Rectal smooth muscle tissue (tissue), 1 donor: Measurements from ENCODE around the gene MMEL1.

ENCODE experiments used
- H3K27ac ChIP-seq: one replicate; pipeline ENCODE4 v1.7.0; 2013; ENCODE audit warnings: low read depth, low read length, inconsistent platforms
- H3K27me3 ChIP-seq: one replicate; pipeline ENCODE4 v1.7.0; 2013; ENCODE audit warnings: low read length; ENCODE audit not compliant: control insufficient read depth, insufficient read depth
- H3K36me3 ChIP-seq: one replicate; pipeline ENCODE4 v1.7.0; 2013; ENCODE audit warnings: low read length; ENCODE audit not compliant: control insufficient read depth, insufficient read depth
- H3K4me1 ChIP-seq: one replicate; pipeline ENCODE4 v1.7.0; 2013; ENCODE audit warnings: low read length; ENCODE audit not compliant: control insufficient read depth, insufficient read depth
- H3K4me3 ChIP-seq: one replicate; pipeline ENCODE4 v1.7.0; 2013; ENCODE audit warnings: low read length
- H3K9ac ChIP-seq: one replicate; pipeline ENCODE4 v1.7.0; 2013; ENCODE audit warnings: low read length

The MMEL1 gene

GRCh38 chr1:2603521-2604155 is 29.2 kb downstream of the MMEL1 start:
- H3K27ac ChIP-seq: no peak overlapping the region
- no peak overlapping the region for H3K4me3 ChIP-seq
- no peaks in the 10 kb centered on the region for H3K36me3 ChIP-seq
- no peaks in the 10 kb centered on the region for H3K27me3 ChIP-seq
- H3K9ac ChIP-seq: no peak overlapping the region
- no peaks in the 10 kb centered on the region for H3K4me1 ChIP-seq

GRCh38 chr1:2602866-2603520 is 29.8 kb downstream of the MMEL1 start:
- Histone ChIP-seq H3K27ac (no peak overlapping the region), H3K9ac (no peak overlapping the region), H3K27me3 (no peaks in the 10 kb centered on the region), H3K4me3 (no peak overlapping the region), H3K36me3 (no peaks in the 10 kb centered on the region), H3K4me1 (no peaks in the 10 kb centered on the region)

GRCh38 chr1:2602311-2602835 is 30.4 kb downstream of the MMEL1 start:
- Histone ChIP-seq H3K4me3 (no peak overlapping the region), H3K4me1 (no peaks in the 10 kb centered on the region), H3K27ac (no peak overlapping the region), H3K9ac (no peak overlapping the region), H3K27me3 (no peaks in the 10 kb centered on the region), H3K36me3 (no peaks in the 10 kb centered on the region)

DNA sequence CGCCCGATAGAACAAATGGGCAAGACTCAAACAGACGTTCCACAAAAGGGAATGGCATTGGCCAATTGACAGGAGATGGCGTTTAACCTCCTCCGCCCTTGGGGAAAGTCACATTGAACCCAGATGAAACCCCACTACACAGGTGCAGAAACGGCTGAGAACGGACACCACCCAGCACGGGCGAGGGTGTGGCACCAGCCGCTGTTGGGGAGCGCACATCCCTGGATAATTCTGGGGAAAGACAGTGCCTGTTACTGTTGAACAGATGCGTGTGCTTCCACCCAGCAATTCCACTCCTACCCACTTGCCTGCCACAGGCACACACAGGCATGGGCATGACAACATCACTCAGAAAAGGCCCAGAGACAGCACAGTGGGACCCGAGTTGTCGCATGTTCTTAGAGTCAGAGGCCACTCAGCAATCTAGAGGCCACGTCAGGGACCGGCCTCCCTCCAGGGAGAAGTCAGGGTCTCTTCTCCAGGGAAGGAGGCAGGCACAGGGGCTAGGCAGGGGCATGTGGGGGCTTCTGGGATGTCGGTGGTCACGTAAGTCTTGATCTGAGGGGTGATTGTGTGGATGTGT is 31.0 kb downstream of the MMEL1 start:
- H3K4me1 ChIP-seq: no peaks in the 10 kb centered on the region
- no peak overlapping the region for H3K4me3 ChIP-seq
- H3K27ac ChIP-seq: no peak overlapping the region
- no peaks in the 10 kb centered on the region for H3K36me3 ChIP-seq
- H3K27me3 ChIP-seq: no peaks in the 10 kb centered on the region
- H3K9ac ChIP-seq: no peak overlapping the region

DNA sequence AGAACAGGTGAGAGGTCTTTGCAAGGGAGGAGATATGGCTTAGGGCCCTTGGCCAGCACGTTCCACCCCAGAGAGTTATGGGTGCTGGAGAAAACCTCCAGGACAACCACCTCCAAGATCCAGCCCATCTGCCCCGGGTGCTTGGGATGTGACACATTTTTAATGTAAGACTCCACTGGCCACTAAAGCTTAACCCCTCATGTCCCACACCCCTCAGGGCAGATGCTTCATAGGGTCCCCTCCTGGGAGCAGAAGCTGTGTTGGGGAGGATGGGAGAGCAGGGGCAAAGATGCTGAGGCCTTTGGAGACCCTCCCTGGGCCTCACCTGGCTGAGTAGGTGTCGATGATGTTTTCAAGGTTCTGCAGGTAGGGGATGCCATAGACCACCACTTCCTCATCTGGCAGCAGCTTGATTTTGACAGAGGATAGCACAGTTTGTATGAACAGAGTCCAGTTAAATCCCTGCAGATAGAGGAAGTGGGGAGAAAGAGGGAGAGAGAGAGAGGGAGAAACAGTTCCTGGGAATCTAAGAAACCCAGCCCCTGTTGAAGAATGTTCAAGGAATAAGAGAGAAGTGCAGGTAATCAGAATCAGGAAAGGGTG is 34.4 kb downstream of the MMEL1 start:
- Histone ChIP-seq H3K4me3 (no peak overlapping the region), H3K36me3 (no peaks in the 10 kb centered on the region), H3K9ac (no peak overlapping the region), H3K4me1 (no peaks in the 10 kb centered on the region), H3K27me3 (no peaks in the 10 kb centered on the region), H3K27ac (no peak overlapping the region)

DNA sequence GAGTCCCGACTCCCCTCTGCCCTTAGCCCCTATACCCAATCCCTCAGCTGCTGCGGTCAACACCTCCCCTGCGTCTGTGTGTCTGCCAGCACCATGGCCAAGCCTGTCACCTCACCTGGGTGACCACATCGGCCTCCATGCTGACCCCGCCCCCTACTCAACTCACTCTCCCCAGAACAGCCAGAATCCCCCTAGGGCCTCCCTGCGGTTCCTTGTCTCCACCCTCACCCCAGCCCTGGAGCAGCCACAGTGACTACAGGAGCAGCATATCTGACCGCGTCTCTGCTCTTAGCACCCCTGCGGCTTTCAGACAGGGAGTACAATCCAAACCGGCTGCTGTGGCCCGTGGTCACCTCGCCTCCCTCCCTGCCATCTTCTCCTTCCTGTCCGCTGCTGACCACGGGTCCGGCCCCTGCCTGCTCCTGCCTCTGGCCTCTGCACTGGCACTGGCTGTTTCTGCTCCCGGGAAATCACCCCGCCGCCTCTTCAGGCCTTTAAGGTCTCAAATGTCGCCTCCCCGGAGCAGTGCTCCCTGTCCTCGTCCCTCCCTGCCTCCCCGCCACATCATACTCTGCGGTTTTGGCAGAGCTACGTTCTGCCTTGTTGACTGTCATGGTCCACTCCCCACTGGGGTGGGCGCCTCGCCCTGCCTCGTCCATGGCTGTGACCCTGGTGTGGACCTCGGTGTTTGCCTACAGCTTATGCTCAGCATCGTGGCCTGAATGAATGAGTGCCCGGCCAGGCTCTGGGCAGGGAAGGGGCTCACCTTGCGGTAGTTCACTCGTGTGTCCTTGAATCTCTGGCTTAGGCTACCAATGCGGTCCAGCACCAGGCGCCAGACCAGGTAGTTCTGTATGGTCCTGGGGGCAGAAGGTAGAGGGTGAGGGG is 35.1 kb downstream of the MMEL1 start:
- Histone ChIP-seq H3K27me3 (no peaks in the 10 kb centered on the region), H3K36me3 (no peaks in the 10 kb centered on the region), H3K4me3 (no peak overlapping the region), H3K9ac (no peak overlapping the region), H3K27ac (no peak overlapping the region), H3K4me1 (no peaks in the 10 kb centered on the region)

DNA sequence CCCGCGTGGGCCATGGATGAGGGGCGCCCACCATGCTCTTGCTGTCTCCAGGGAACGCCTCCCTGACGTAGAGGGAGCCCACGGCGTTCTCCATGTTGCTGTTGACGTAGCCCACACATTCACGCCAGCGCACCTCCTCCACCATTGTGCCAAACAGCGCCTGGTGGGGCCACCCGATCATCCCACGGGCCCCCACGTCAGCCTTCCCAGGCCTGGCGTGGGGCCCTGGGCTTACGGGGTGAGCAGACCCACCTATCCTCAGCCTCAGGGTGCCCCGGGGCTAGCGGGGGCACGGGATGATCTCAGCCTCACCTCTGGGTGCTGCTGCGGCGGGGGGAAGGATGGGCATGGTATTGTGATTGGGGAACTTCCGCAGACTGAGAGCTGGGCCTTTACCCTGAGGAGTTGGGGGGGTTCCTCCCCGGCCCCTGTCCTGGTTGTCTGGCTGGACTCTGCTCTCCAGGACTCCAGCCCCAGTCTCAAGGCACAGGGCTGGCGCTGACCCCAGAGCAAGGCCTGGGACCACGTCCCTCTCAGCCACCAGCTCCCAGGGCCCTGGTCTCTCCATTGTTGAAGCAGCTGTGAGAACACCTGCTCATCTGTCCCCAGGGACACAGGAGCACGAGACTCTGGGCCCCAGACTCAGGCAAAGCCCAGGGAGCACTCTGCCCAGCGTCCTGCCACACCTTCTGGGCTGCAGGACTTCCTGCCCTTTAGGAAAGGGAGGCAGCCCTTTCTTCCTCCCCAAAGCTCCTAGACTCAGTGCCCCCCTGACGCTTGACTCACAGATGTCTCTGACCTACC is 36.1 kb downstream of the MMEL1 start:
- no peaks in the 10 kb centered on the region for H3K4me1 ChIP-seq
- no peak overlapping the region for H3K27ac ChIP-seq
- no peaks in the 10 kb centered on the region for H3K27me3 ChIP-seq
- H3K4me3 ChIP-seq: no peak overlapping the region
- H3K9ac ChIP-seq: no peak overlapping the region
- no peaks in the 10 kb centered on the region for H3K36me3 ChIP-seq

- H3K4me1 ChIP-seq: no peaks in the 10 kb centered on the region
- no peak overlapping the region for H3K4me3 ChIP-seq
- no peak overlapping the region for H3K27ac ChIP-seq
- H3K27me3 ChIP-seq: no peaks in the 10 kb centered on the region
- no peaks in the 10 kb centered on the region for H3K36me3 ChIP-seq
- H3K9ac ChIP-seq: no peak overlapping the region
Measured at GRCh38 chr1:2595812-2596529, 36.8 kb downstream of the MMEL1 start.

DNA sequence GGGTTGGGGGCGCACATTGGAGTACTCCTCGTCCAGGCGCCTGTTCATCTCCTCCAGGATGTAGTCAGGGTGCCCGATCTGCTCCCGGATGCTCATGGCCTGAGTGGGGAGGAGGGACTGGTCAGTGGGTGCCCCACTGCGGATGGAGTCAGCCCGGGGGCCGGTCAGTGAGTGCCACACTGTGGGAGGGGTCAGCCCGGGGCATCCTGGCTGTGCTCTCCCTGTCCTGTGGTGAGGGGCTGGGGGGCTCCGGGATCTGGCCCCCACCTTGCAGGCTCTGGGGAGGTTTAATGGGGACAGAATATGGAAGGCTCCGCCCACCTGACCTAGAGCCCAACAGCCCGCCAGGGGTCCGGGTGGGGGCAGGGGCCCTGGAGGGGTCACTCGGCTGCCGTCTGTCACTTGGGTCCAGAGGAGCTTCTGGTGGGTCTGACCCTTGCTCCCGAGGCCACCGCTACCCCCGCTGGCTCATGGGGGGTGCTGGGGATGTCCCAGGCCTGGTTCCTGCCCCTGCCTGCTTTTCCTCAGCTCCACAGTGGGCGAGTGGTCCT is 37.5 kb downstream of the MMEL1 start:
- no peak overlapping the region for H3K4me3 ChIP-seq
- no peak overlapping the region for H3K9ac ChIP-seq
- no peak overlapping the region for H3K27ac ChIP-seq
- H3K4me1 ChIP-seq: no peaks in the 10 kb centered on the region
- H3K36me3 ChIP-seq: no peaks in the 10 kb centered on the region
- no peaks in the 10 kb centered on the region for H3K27me3 ChIP-seq

GRCh38 chr1:2594641-2595131 is 38.1 kb downstream of the MMEL1 start:
- no peaks in the 10 kb centered on the region for H3K27me3 ChIP-seq
- no peaks in the 10 kb centered on the region for H3K4me1 ChIP-seq
- H3K9ac ChIP-seq: no peak overlapping the region
- H3K27ac ChIP-seq: no peak overlapping the region
- no peak overlapping the region for H3K4me3 ChIP-seq
- H3K36me3 ChIP-seq: peaks cover 1% of the 10 kb centered on the region
